Neural progenitor cell (in vitro differentiated cells): ENCODE data around the gene RMI2. TPM values are rescaled to one million over a fixed set of nuclear protein-coding genes. Genes with fewer than 3 reads are reported as not detected.

ENCODE experiments used
- DNase-seq: peaks from one replicate; pipeline ENCODE4 v3.0.0-alpha.2; 2016; ENCODE audit warnings: low spot score
- H2AFZ ChIP-seq: fragments of 200-600 bp; sonication (generic); replicated peaks from 2 replicates; pipeline ENCODE4 v1.6.1; 2016; ENCODE audit warnings: antibody characterized with exemption
- H3F3A ChIP-seq: fragments of 200-600 bp; sonication (generic); 2 replicates; pipeline ENCODE4 v1.6.1; 2016; ENCODE audit warnings: antibody characterized with exemption, low read depth
- H3K27ac ChIP-seq: fragments of 200-600 bp; sonication (generic); 2 replicates; pipeline ENCODE4 v1.5.1; 2016; ENCODE audit warnings: mild to moderate bottlenecking
- H3K27me3 ChIP-seq: fragments of 200-600 bp; sonication (generic); 2 replicates; pipeline ENCODE4 v1.6.1; 2016; ENCODE audit warnings: mild to moderate bottlenecking, moderate library complexity
- H3K36me3 ChIP-seq: fragments of 200-600 bp; sonication (generic); 2 replicates; pipeline ENCODE4 v1.5.1; 2016
- H3K4me1 ChIP-seq: fragments of 200-600 bp; sonication (generic); 2 replicates; pipeline ENCODE4 v1.6.1; 2016; ENCODE audit warnings: mixed run types
- H3K4me2 ChIP-seq: fragments of 200-600 bp; sonication (generic); 2 replicates; pipeline ENCODE4 v1.6.1; 2016
- H3K4me3 ChIP-seq: fragments of 200-600 bp; sonication (generic); 2 replicates; pipeline ENCODE4 v1.5.1; 2016
- H3K79me2 ChIP-seq: fragments of 200-600 bp; sonication (generic); 2 replicates; pipeline ENCODE4 v1.6.1; 2016; ENCODE audit warnings: low read depth
- H3K9ac ChIP-seq: fragments of 200-600 bp; sonication (generic); 2 replicates; pipeline ENCODE4 v1.6.1; 2016
- H3K9me3 ChIP-seq: fragments of 200-600 bp; sonication (generic); 2 replicates; pipeline ENCODE4 v1.5.1; 2016; ENCODE audit warnings: low read depth
- H4K20me1 ChIP-seq: fragments of 200-600 bp; sonication (generic); 2 replicates; pipeline ENCODE4 v1.6.1; 2016; ENCODE audit warnings: low read depth
- H3K27ac Mint-ChIP-seq: 3 replicates; pipeline ENCODE4 v1.8.0; 2021; ENCODE audit warnings: mixed read lengths
- H3K27me3 Mint-ChIP-seq: 2 replicates; pipeline ENCODE4 v1.8.0; 2022; ENCODE audit warnings: low read depth, mild to moderate bottlenecking, inconsistent platforms, moderate library complexity, mixed read lengths; ENCODE audit not compliant: insufficient read depth
- H3K36me3 Mint-ChIP-seq: 3 replicates; pipeline ENCODE4 v1.8.0; 2021; ENCODE audit warnings: mixed read lengths
- H3K4me1 Mint-ChIP-seq: 3 replicates; pipeline ENCODE4 v1.8.0; 2021; ENCODE audit warnings: mixed read lengths
- H3K4me3 Mint-ChIP-seq: 3 replicates; pipeline ENCODE4 v1.8.0; 2021; ENCODE audit warnings: mild to moderate bottlenecking, moderate library complexity, mixed read lengths
- H3K9me3 Mint-ChIP-seq: 3 replicates; pipeline ENCODE4 v1.8.0; 2020; ENCODE audit warnings: mixed read lengths
- CTCF ChIP-seq: fragments of 200-600 bp; sonication (generic); IDR thresholded peaks from 2 replicates; pipeline ENCODE4 v1.5.1; 2017; ENCODE audit warnings: antibody characterized with exemption, mild to moderate bottlenecking
- EZH2 ChIP-seq: fragments of 200-600 bp; sonication (generic); IDR thresholded peaks from 2 replicates; pipeline ENCODE4 v1.6.1; 2017; ENCODE audit warnings: antibody characterized with exemption, mild to moderate bottlenecking, moderate library complexity
- EZH2phosphoT487 ChIP-seq: fragments of 200-600 bp; sonication (generic); IDR thresholded peaks from 2 replicates; pipeline ENCODE4 v1.6.1; 2017; ENCODE audit warnings: antibody characterized with exemption
- total RNA-seq: library from RNA; depleted of rRNA; stranded (reverse); fragments of >200 nt; gene quantifications from 2 replicates; pipeline ENCODE4 v1.2.3, GENCODE V29; 2015; ENCODE audit warnings: low replicate concordance

The RMI2 gene
- total RNA-seq, 1 donor from 2014 or later: 68.6 TPM

GRCh38 chr16:11299865-11300559, 45.2 kb upstream of the RMI2 start:
- H3K79me2 ChIP-seq: no peaks in the 10 kb centered on the region
- no peaks in the 10 kb centered on the region for H3K36me3 Mint-ChIP-seq
- H3F3A ChIP-seq: no peaks in the 10 kb centered on the region
- H3K9ac ChIP-seq: no peak overlapping the region
- H3K27ac Mint-ChIP-seq: no peak overlapping the region
- peaks cover 35% of the 10 kb centered on the region for H3K4me1 Mint-ChIP-seq
- peaks cover 8% of the 10 kb centered on the region for H3K27me3 Mint-ChIP-seq
- no peak overlapping the region for H3K4me2 ChIP-seq
- H2AFZ ChIP-seq: no peak overlapping the region
- H3K4me3 Mint-ChIP-seq: no peak overlapping the region
- no peaks in the 10 kb centered on the region for H3K36me3 ChIP-seq
- no peak for DNase-seq
- peaks cover 4% of the 10 kb centered on the region for H3K9me3 Mint-ChIP-seq
- no peak overlapping the region for H3K27ac ChIP-seq
- TF ChIP-seq EZH2phosphoT487 (no peak), CTCF (no peak), EZH2 (no peak)
- H4K20me1 ChIP-seq: no peaks in the 10 kb centered on the region
- H3K9me3 ChIP-seq: no peaks in the 10 kb centered on the region
- H3K4me1 ChIP-seq: peaks cover 8% of the 10 kb centered on the region
- H3K27me3 ChIP-seq: no peaks in the 10 kb centered on the region
- H3K4me3 ChIP-seq: no peak overlapping the region

- Histone ChIP-seq H3K79me2 (no peaks in the 10 kb centered on the region), H3K27me3 (no peaks in the 10 kb centered on the region), H3F3A (no peaks in the 10 kb centered on the region), H3K9ac (no peak overlapping the region), H3K27ac (no peak overlapping the region), H3K4me1 (peaks cover 8% of the 10 kb centered on the region), H3K4me3 (no peak overlapping the region), H3K36me3 (no peaks in the 10 kb centered on the region), H4K20me1 (no peaks in the 10 kb centered on the region), H3K9me3 (no peaks in the 10 kb centered on the region), H3K4me2 (no peak overlapping the region), H2AFZ (no peak overlapping the region)
- H3K27me3 Mint-ChIP-seq: peaks cover 8% of the 10 kb centered on the region
- H3K4me1 Mint-ChIP-seq: peaks cover 35% of the 10 kb centered on the region
- H3K4me3 Mint-ChIP-seq: no peak overlapping the region
- no peaks in the 10 kb centered on the region for H3K36me3 Mint-ChIP-seq
- H3K9me3 Mint-ChIP-seq: peaks cover 4% of the 10 kb centered on the region
- TF ChIP-seq EZH2: no peak
- TF ChIP-seq CTCF: no peak
- TF ChIP-seq EZH2phosphoT487: no peak
- no peak overlapping the region for H3K27ac Mint-ChIP-seq
- DNase-seq: no peak
Observed at GRCh38 chr16:11300560-11300892, 44.7 kb upstream of the RMI2 start.

- Histone ChIP-seq H3K9me3 (no peaks in the 10 kb centered on the region), H2AFZ (no peak overlapping the region), H3K4me2 (no peak overlapping the region), H3K79me2 (no peaks in the 10 kb centered on the region), H4K20me1 (no peaks in the 10 kb centered on the region), H3F3A (no peaks in the 10 kb centered on the region), H3K4me3 (no peak overlapping the region), H3K27me3 (no peaks in the 10 kb centered on the region), H3K36me3 (no peaks in the 10 kb centered on the region), H3K4me1 (peaks cover 8% of the 10 kb centered on the region), H3K27ac (no peak overlapping the region), H3K9ac (no peak overlapping the region)
- no peaks in the 10 kb centered on the region for H3K36me3 Mint-ChIP-seq
- H3K4me1 Mint-ChIP-seq: peaks cover 30% of the 10 kb centered on the region
- DNase-seq: no peak
- TF ChIP-seq CTCF: no peak
- TF ChIP-seq EZH2phosphoT487: no peak
- no peak for TF ChIP-seq EZH2
- H3K9me3 Mint-ChIP-seq: peaks cover 4% of the 10 kb centered on the region
- H3K27me3 Mint-ChIP-seq: peaks cover 13% of the 10 kb centered on the region
- no peak overlapping the region for H3K27ac Mint-ChIP-seq
- H3K4me3 Mint-ChIP-seq: no peak overlapping the region
Observed at GRCh38 chr16:11301645-11302501, 43.4 kb upstream of the RMI2 start.
